Endothelial cell of umbilical vein (primary cell): Measurements from ENCODE around the gene FHOD3. TPM values are rescaled to one million over a fixed set of nuclear protein-coding genes. Genes with fewer than 3 reads are reported as not detected.

Source experiments
- BruUV-seq: library from RNA; stranded (reverse); fragments of 400-500 nt; replicated peaks from 2 replicates; lab custom pipeline; 2021; lab: Mats Ljungman, UMichigan
- CTCF ChIA-PET: fragments of 300-600, 350-600 bp; sonication (Branson Sonifier 250); formaldehyde crosslinking; loops from one replicate; lab custom pipeline; 2021; ENCODE audit warnings: antibody characterized with exemption, inconsistent platforms; lab: Charles Lee
- POLR2A ChIA-PET: fragments of 300-600, 350-600 bp; sonication (Branson Sonifier 250); formaldehyde crosslinking; loops from one replicate; lab custom pipeline; 2021; ENCODE audit warnings: antibody characterized with exemption, inconsistent platforms; lab: Charles Lee
- DNase-seq: peaks from one replicate; pipeline ENCODE4 v3.0.0-alpha.2; 2011; ENCODE audit warnings: low read depth, low spot score
- FAIRE-seq: peaks from 2 replicates; lab custom pipeline; 2011; peaks lifted over from hg19 to GRCh38; lab: Jason Lieb, UNC
- H2AFZ ChIP-seq: 2 replicates; pipeline ENCODE4 v1.6.0; 2012; ENCODE audit warnings: low read depth, low read length, control low read depth, inconsistent platforms
- H3K27ac ChIP-seq: 2 replicates; pipeline ENCODE4 v1.5.1; 2011; ENCODE audit warnings: low read depth, mild to moderate bottlenecking, control low read depth, low read length, moderate library complexity; ENCODE audit not compliant: insufficient read depth
- H3K27me3 ChIP-seq, 2 experiments: 2 replicates each; pipeline versions ENCODE4 v1.6.0 to v1.6.1; 2011; ENCODE audit warnings: low read length in 2 of 2, mixed read lengths in 1 of 2; ENCODE audit not compliant: control insufficient read depth in 2 of 2, insufficient read depth in 2 of 2
- H3K36me3 ChIP-seq, 2 experiments: 2 replicates in 1 of 2; 3 replicates in 1 of 2; pipeline ENCODE4 v1.5.1; 2011; ENCODE audit warnings: low read length in 2 of 2, mild to moderate bottlenecking in 1 of 2, moderate library complexity in 1 of 2; ENCODE audit not compliant: control insufficient read depth in 2 of 2, insufficient read depth in 2 of 2; ENCODE audit errors: extremely low read depth in 1 of 2
- H3K4me1 ChIP-seq: 3 replicates; pipeline ENCODE4 v1.5.1; 2011; ENCODE audit warnings: mild to moderate bottlenecking, low read length; ENCODE audit not compliant: control insufficient read depth, insufficient read depth; ENCODE audit errors: extremely low read depth
- H3K4me2 ChIP-seq: 2 replicates; pipeline ENCODE4 v1.6.1; 2011; ENCODE audit warnings: low read length, control low read depth, mixed read lengths; ENCODE audit not compliant: insufficient read depth
- H3K4me3 ChIP-seq, 3 experiments: fragments of 200-600 bp in 1 of 3; sonication (generic), shearing (Covaris generic) in 1 of 3; replicated peaks in 1 of 3; 2 replicates each; pipeline ENCODE4 v1.5.1; 2011 to 2016; ENCODE audit warnings: control low read depth in 3 of 3, low read length in 3 of 3, mild to moderate bottlenecking in 2 of 3, inconsistent platforms in 1 of 3, low read depth in 1 of 3, moderate library complexity in 1 of 3; ENCODE audit not compliant: insufficient read depth in 1 of 3
- H3K79me2 ChIP-seq: 2 replicates; pipeline ENCODE4 v1.6.0; 2012; ENCODE audit warnings: low read length, inconsistent platforms; ENCODE audit not compliant: control insufficient read depth, insufficient read depth
- H3K9ac ChIP-seq: replicated peaks from 2 replicates; pipeline ENCODE3; 2011; ENCODE audit warnings: low read length, control low read depth; ENCODE audit not compliant: insufficient read depth; ENCODE audit errors: extremely low read depth
- H3K9me1 ChIP-seq: replicated peaks from 3 replicates; pipeline ENCODE4 v1.6.0; 2011; ENCODE audit warnings: mild to moderate bottlenecking, low read length; ENCODE audit not compliant: control insufficient read depth, insufficient read depth; ENCODE audit errors: extremely low read depth
- H3K9me3 ChIP-seq: replicated peaks from 2 replicates; pipeline ENCODE4 v1.5.1; 2012; ENCODE audit warnings: low read length, inconsistent platforms; ENCODE audit not compliant: control insufficient read depth, insufficient read depth
- H4K20me1 ChIP-seq: replicated peaks from 2 replicates; pipeline ENCODE3; 2011; ENCODE audit warnings: mild to moderate bottlenecking, low read length; ENCODE audit not compliant: control insufficient read depth, insufficient read depth; ENCODE audit errors: extremely low read depth
- CTCF ChIP-seq, 2 donors: IDR thresholded peaks; 1 replicate in 1 of 2; 2 replicates in 1 of 2; pipeline ENCODE4 v1.5.1; 2011; ENCODE audit warnings: low read length in 2 of 2, mild to moderate bottlenecking in 2 of 2, moderate library complexity in 2 of 2, control low read depth in 1 of 2, inconsistent platforms in 1 of 2, low read depth in 1 of 2; ENCODE audit not compliant: insufficient read depth in 1 of 2; ENCODE audit errors: extremely low read depth in 1 of 2
- EZH2 ChIP-seq: IDR thresholded peaks from 2 replicates; pipeline ENCODE4 v1.6.1; 2012; ENCODE audit warnings: borderline replicate concordance, low read depth, mild to moderate bottlenecking, moderate library complexity, low read length, inconsistent platforms; ENCODE audit not compliant: severe bottlenecking
- FOS ChIP-seq: IDR thresholded peaks from 2 replicates; pipeline ENCODE4 v1.6.1; 2011; ENCODE audit warnings: mild to moderate bottlenecking, low read length, moderate library complexity, borderline replicate concordance; ENCODE audit not compliant: insufficient read depth
- GATA2 ChIP-seq: IDR thresholded peaks from 2 replicates; pipeline ENCODE4 v1.7.0; 2011; ENCODE audit warnings: low read depth, mild to moderate bottlenecking, moderate library complexity, mixed read lengths, low read length; ENCODE audit not compliant: insufficient read length, insufficient read depth
- JUN ChIP-seq: IDR thresholded peaks from 2 replicates; pipeline ENCODE4 v1.6.1; 2011; ENCODE audit warnings: borderline replicate concordance, low read depth; ENCODE audit not compliant: insufficient read length, insufficient read depth
- MAX ChIP-seq: IDR thresholded peaks from 2 replicates; pipeline ENCODE4 v1.6.1; 2011; ENCODE audit not compliant: insufficient read depth, insufficient read length
- MYC ChIP-seq: IDR thresholded peaks from one replicate; pipeline ENCODE4 v1.6.1; 2011; ENCODE audit warnings: mild to moderate bottlenecking, low read depth, low read length
- POLR2A ChIP-seq: IDR thresholded peaks from 2 replicates; pipeline ENCODE4 v1.6.1; 2012; ENCODE audit warnings: low read depth, mild to moderate bottlenecking, control low read depth, low read length
- POLR2AphosphoS5 ChIP-seq: IDR thresholded peaks from 2 replicates; pipeline ENCODE4 v1.6.1; 2012; ENCODE audit warnings: low read depth, mild to moderate bottlenecking, control low read depth, low read length, moderate library complexity; ENCODE audit not compliant: insufficient read depth
- dilution Hi-C: fragments of 300-500 bp; cut with MboI; formaldehyde crosslinking; loops from one replicate; pipeline ENCODE4 v1.15.0; 2019; ENCODE audit warnings: low sequenced_read_pairs; ENCODE audit not compliant: extremely low pct_ligation_motif_present
- intact Hi-C: fragments of 100-400 bp; cut with micrococcal nuclease; formaldehyde crosslinking; loops from one replicate; pipeline ENCODE4 v1.10.0; 2022
- polyA plus RNA-seq, 4 experiments: library from polyadenylated mRNA; depleted of rRNA in 3 of 4; stranded (reverse) in 3 of 4; unstranded in 1 of 4; fragments of >200 nt; gene quantifications; 2 replicates each; pipeline versions ENCODE4 v1.2.1 to v1.2.3, GENCODE V29; 2011 to 2012; ENCODE audit warnings: missing spikeins in 1 of 4
- total RNA-seq: library from RNA; stranded (reverse); gene quantifications from 2 replicates; pipeline ENCODE4 v1.2.3, GENCODE V29; 2021

The FHOD3 gene
- total and polyA plus RNA-seq, 2 donors (not counting 3 experiments of a cell fraction or from before 2014, with no cell fraction given): 0.06 to 1.5 TPM

GRCh38 chr18:36818652-36819051, 521.1 kb downstream of the FHOD3 start:
- TF ChIP-seq POLR2A: no peak
- no peak for TF ChIP-seq GATA2
- TF ChIP-seq FOS: no peak
- TF ChIP-seq MYC: no peak
- no peak for TF ChIP-seq POLR2AphosphoS5
- TF ChIP-seq CTCF (IDR thresholded peaks at IDR 0.05; ENCODE audit: extremely low read depth in 1 of 2, insufficient read depth in 1 of 2, low read depth in 1 of 2, low read length in 2 of 2): no peak
- no peak for TF ChIP-seq JUN
- TF ChIP-seq MAX: no peak
- no peak for TF ChIP-seq EZH2
- Histone ChIP-seq H3K27ac (no peak overlapping the region), H3K9ac (no peak overlapping the region), H3K27me3 (no peaks in the 10 kb centered on the region), H2AFZ (no peak overlapping the region), H4K20me1 (no peaks in the 10 kb centered on the region), H3K4me3 (no peak overlapping the region), H3K79me2 (peaks cover 14% of the 10 kb centered on the region), H3K4me2 (no peak overlapping the region), H3K4me1 (no peaks in the 10 kb centered on the region), H3K9me3 (no peaks in the 10 kb centered on the region), H3K36me3 (peaks cover 9 to 10% of the 10 kb centered on the region in 2 experiments), H3K9me1 (no peaks in the 10 kb centered on the region)
- ChIA-PET CTCF (interaction anchor here (1.1 to 1.9 kb wide), 2 partner anchors 9 to 130 kb away, joined by 4 to 5 read pairs; no protein-coding TSS in a partner anchor), POLR2A (no interaction called here)
- dilution Hi-C loops (no loop called here), intact Hi-C loops (no loop called here)
- no peak for FAIRE-seq
- no peak for DNase-seq
- BruUV-seq: no TSS peak
